Cerebellar cortex (tissue), 1 donor: ENCODE data around the gene PATL2.
"Not testable (repeated sequence)": the region's sequence is repeated elsewhere in the genome, so short reads cannot be mapped to it uniquely, and the experiment has no call there.

Source experiments
- DNase-seq: peaks from one replicate; pipeline ENCODE4 v3.0.0-alpha.2; 2015; ENCODE audit warnings: low spot score

The PATL2 gene

DNA sequence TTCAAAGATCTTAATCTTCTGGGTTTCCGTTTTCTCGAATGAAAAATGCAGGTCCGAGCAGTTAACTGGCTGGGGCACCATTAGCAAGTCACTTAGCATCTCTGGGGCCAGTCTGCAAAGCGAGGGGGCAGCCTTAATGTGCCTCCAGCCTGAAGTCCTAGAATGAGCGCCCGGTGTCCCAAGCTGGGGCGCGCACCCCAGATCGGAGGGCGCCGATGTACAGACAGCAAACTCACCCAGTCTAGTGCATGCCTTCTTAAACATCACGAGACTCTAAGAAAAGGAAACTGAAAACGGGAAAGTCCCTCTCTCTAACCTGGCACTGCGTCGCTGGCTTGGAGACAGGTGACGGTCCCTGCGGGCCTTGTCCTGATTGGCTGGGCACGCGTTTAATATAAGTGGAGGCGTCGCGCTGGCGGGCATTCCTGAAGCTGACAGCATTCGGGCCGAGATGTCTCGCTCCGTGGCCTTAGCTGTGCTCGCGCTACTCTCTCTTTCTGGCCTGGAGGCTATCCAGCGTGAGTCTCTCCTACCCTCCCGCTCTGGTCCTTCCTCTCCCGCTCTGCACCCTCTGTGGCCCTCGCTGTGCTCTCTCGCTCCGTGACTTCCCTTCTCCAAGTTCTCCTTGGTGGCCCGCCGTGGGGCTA, at the start of gene PATL2, which contains the start of gene B2M:
Gene PATL2 (minus strand): TSS at position 228 of the 647 bp plus-strand sequence. CDS start 34,833 bp downstream, outside the sequence.
Gene B2M (plus strand): TSS at position 422 of the 647 bp plus-strand sequence. CDS start 30 bp downstream, at position 452.
- DNase-seq: peak; percentile 98

DNA sequence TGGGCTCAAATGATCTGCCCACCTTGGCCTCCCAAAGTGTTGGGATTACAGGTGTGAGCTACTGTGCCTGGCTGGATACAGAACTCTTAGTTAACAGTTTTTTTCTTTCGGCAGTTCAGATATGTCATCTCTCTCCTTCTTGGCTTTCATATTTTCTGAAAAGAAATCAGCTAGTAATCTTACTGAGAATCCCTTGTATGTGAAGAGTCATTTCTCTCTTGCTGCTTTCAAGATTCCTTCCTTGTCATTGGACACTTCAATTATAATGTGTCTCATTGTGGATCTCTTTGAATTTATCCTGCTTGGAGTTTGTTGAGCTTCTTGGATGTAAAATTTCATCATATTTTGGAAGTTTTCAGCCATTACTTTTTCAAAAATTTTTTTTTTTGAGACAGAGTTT, 42.2 kb upstream of the PATL2 start:
- no peak for DNase-seq

DNA sequence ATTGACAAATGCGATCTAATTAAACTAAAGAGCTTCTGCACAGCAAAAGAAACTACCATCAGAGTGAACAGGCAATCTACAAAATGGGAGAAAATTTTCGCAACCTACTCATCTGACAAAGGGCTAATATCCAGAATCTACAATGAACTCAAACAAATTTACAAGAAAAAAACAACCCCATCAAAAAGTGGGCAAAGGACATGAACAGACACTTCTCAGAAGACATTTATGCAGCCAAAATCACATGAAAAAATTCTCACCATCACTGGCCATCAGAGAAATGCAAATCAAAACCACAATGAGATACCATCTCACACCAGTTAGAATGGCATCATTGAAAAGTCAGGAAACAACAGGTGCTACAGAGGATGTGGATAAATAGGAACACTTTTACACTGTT, 32.3 kb upstream of the PATL2 start:
- not testable (repeated sequence) for DNase-seq

DNA sequence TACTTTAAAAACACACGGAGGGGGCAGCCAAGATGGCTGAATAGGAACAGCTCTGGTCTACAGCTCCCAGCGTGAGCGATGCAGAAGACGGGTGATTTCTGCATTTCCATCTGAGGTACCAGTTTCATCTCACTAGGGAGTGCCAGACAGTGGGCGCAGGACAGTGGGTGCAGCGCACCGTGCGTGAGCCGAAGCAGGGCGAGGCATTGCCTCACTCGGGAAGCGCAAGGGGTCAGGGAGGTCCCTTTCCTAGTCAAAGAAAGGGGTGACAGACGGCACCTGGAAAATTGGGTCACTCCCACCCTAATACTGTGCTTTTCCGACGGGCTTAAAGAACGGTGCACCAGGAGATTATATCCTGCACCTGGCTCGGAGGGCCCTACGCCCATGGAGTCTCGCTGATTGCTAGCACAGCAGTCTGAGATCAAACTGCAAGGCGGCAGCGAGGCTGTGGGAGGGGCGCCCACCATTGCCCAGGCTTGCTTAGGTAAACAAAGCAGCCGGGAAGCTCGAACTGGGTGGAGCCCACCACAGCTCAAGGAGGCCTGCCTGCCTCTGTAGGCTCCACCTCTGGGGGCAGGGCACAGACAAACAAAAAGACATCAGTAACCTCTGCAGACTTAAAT, 28.2 kb upstream of the PATL2 start:
- DNase-seq: not testable (repeated sequence)

DNA sequence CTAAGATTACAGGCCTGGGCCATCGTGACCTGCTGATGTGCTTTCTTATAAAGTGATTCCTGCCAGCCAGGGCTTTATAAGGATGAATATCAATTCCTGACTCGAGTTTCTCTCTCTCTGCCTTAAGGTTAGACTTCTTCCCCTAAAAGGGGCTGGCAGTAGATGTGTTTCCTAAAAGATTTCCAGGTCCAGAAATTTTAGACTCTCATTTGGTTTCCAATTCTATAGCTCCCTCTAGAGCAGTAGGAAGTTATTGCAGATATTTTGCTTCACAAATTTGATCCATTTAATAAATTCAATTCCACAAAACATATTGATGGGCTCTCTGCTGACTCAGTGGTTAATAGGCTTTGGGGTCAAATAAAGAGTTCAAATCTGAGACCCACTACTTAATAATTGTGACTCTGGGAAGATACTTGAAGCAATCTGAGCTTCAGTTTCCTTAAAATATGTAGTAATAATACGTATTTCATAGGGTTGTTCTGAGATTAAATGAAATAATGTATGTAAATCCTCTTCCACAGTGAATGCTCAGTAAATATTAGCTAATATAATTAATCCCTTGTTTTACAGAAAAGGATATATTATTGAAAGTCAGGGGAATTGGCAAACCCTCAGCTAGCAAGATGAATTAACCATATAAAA, 27.3 kb upstream of the PATL2 start:
- DNase-seq: peak; percentile 53

DNA sequence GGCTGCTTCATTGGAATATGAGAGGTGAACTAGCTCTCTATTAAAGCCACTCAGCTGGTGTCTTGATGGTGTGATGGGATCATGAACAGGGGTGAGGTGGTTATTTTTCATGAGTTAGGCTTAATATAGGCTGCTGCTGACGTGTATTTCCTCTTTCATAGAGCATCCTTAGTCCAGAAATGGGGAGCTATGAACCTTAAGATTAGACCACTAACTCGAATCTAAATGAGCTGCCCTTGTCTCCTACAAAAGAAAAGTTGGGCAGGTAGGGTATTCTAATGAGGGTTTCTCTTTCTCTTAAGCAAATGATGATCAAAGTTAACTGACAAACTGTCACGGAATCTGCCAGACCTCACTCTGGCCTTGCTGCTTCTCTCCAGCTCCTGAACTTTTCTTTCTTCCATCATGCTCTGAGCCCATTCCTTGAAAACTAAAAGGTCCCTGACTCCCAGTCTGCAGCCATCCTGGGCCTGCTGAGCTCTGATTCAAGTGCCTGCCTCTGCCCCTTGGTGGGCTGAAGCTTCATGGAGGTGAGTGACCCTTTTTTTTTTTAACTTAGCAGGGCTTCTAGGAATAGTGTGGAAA, 25.1 kb upstream of the PATL2 start, which contains the start of gene TRIM69:
Gene TRIM69 (plus strand): TSS at position 348 of the 585 bp plus-strand sequence. CDS start 177 bp downstream, at position 525.
- no peak for DNase-seq

DNA sequence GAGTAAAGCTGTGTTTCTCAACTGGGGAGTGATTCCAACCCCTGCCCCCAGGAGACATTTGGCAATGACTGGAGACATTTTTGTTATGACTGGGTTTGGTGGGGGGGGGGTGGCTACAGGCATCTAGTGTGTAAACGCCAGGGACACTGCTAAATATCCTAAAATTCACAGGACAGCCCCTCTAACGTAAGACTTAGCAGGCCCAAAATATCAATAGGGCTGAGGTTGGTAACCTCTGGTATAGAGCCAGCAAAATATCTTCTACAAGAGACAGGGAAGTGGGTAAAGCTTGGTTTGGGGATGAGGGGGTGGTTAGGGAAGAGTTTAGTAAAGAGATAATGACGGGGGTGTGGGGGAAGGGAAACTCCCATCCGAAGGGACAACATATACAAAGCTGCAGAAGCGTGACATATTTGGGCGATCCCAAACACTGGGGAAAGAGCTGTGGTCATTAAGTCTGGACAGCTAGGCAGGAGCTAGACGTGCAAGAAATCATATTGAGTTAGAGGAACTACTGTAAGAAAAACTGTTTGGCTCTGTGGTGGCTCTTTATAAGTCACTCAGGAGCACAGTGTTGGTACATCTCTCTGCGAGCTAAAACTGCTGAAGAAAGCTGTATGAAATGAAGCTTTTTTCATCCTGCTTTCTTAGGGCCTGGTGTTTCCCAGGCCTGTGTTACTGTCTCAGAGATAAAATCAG, 24.5 kb upstream of the PATL2 start:
- no peak for DNase-seq

DNA sequence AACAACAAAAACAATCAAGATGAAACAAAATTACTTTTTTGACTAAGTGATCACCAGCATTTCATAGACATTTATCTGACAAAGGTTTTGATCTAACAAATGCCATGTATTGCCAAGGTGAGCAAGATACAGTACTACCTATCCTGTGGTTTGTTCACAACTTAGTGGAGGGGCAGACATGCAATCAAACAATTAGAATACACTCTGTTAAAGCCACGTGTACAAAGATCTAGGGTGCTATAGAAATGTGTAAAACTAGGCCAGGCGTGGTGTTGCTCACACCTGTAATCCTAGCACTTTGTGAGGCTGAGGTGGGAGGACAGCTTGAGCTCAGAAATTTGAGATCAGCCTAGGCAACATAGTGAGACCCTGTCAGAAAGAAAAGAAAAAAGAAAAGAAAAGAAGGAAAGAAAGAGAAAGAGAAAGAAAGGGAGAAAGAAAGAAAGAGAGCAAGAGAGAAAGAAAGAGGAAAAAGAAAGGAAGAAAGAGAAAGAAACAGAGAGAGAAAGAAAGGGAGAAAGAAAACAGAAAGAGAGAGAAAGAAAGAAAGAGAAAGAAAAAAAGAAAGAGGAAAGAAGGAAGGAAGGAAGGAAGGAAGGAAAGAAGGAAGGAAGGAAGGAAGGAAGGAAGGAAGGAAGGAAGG, 23.8 kb upstream of the PATL2 start:
- no peak for DNase-seq

DNA sequence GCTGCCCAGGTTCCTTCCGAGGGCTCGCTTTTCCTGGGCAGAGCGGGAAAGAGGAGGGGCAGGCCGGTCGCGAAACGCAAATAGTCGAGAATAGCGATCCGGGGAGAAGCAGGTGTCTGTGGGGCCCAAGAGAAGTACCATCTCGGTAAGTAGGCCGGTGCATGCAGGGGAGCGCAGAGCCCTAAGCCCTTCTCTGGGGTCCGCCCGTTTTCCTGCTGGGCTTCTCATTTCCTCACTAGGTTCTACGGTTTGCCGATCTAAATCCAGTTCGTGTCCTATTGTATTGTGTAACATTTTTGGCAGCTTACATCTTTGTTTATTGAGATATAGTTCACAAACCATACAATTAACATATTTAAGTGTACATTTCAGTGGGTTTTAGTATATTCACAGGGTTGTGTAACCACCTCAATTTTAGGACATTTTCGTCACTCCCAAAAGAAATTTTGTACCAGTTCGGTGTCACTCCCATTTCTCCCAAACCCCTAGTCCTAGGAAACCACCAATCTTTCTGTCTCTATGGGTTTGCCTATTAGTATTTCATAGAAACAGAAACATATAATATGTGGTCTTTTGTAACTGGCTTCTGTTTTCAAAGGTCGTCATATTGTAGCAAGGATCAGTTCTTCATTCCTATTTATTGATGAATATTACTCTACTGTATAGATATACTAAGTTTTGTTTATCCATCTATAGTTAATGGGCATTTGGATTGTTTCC, 18.4 kb upstream of the PATL2 start:
- DNase-seq: peak; percentile 37

DNA sequence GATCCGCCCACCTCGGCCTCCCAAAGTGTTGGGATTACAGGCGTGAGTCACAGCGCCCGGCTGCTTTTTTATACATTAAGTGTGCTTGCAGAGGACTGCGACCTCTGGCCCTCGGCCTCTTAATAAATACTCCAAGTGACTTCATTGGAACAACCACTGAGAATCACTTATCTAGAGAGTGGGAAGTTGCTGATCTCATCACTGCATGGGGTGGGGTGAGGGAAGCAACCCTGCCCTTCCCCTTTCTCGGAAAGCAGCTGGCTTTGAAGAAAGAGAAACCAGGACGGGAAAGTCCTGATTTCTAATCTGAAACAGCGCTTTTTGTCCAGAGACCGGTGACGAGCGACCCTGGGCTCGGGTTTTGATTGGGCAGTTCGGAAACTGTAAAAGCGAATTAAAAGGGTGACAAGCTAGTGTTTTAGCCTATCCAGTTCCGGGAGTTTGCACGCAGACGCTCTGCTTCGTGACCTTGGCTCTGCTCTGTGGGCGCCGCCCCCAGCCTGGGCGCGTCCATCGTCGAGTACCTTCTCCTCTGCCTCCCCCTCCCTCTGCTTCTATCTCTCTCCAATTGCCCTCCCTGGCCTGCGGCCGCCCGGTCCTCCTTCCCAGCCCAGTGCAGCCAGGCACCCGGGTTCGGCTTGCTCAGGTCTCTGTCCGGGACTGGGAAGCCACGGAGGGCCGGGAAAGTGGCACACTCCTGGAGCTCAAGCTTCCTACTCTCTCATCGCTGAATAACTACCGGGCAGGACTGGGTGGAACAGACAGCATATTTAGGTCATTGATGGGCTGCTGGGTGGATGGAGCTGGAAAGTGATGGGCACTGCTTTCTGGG, 17.7 kb upstream of the PATL2 start:
- peak; percentile 99 for DNase-seq

DNA sequence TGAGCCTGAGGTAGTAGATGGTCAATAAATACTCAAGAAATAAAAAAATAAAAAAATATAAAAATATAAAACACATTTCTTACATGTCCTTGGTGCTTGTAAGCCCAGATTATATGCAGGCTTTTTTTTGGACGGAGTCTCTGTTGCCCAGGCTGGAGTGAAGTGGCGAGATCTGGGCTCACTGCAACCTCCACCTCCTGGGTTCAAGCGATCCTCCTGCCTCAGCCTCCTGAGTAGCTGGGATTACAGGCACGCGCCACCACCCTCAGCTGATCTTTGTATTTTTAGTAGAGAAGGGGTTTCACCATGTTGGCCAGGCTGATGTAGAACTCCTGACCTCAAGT, 17.1 kb upstream of the PATL2 start:
- DNase-seq: not testable (repeated sequence)

DNA sequence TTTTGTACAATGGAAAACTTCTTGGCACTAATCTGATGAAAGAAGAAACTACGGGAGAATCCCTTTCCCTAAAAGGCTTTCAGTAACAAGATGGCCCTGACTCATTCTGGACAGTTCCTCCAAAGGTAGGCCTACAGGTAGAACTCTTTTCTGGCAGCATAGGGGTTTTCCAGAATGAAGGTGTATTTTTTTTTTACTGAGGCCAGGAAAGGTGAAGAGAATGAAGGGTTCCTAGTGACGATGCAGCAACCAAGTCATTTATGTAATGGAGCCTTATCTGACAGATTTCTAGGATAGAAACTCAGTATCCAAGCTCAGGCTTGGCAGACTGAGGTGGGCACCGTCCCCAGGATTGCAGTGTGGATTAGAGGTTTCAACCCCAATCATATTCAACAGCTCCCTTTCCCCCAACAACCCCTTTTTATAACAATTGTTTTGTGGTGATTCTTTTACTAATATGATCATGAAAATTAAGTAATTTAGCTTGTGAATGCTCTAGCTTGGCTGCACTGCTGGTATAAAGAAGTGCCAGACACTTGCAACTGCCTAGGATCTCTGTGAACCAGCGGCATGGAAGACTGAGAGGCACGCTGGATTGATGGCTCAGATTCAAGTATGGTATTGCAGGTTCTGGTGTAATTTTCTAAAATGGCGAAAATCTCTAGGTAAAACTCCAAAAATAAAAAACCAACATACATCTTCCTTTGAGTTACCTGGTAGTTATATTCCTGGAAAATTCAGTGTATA, 16.5 kb upstream of the PATL2 start:
- no peak for DNase-seq

DNA sequence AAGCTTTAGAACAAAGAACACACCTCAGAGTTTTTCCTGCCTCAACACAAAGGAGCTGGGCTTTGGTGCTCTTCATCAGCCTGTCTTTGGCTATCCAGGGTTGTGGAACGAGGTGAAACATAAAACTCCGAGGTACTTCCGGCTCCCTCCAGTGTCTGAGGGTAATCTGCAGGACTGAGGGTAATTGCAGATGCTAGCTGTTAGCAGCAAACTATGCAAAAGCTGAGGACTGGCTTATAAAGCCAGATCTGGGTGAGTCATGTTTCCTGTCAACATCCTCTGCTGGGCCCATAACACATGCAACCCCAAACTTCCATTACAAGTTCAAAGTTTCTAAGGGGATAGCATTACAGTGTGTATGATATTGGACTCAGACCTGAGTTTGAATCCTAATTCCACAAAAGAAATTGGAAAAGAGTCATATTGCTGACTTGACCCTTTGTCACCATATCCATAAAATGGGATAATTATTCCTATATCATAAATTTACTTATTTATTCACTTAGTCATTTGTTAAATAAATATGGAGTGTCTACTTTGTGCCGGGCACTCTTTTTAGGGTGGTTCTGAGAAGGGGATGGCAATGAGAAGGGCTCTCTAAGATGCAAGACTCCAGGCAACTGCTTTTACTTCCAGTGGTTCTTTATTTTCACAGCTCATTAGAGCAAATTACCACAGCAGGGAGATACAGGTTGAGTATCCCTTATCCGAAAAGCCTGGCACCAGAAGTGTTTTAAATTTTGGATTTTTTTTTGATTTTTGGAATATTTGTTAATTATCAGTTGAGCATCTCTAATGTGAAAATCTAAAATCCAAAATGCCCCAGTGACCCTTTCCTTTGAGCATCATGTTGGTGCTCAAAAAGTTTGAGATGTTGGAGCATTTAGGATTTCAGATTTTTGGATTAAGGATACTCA, 15.7 kb upstream of the PATL2 start:
- no peak for DNase-seq

DNA sequence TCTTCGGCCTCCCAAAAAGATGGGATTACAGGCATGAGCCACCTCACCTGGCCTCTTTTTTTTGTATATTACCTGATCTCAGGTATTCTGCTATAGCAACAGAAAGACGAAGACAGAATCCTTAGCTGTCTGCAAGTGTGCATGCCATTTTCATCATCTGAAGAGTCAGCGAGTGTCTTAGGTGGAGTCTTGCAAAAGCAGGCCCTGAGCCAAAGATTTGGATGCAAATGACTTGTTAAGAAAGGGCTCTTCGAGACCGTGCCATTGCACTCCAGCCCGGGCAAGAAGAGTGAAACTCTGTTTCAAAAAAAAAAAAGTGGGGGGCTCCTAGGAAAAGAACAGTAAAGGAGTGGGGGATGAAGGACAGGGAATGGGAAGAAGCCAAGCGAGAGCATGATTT, 15.0 kb upstream of the PATL2 start:
- DNase-seq: no peak

DNA sequence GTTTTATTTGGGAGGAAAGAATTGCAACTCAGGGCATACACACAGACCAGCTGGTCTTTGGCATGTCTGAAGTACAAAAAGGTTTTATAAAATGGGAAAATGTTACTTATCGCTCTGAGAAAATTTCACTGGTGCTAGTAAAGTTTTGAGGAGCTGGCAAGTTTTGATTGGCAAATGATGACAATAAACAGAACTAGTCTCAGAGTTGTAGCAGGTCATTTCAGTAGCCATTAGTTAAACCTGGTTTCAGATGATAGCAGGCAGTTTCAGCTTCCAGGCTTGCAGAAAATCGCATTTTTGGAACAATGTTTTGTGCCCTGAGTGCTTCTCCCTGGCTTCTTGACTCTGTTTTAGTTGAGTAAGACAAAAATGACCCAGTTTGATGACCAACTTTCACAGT, 10.9 kb upstream of the PATL2 start:
- no peak for DNase-seq

DNA sequence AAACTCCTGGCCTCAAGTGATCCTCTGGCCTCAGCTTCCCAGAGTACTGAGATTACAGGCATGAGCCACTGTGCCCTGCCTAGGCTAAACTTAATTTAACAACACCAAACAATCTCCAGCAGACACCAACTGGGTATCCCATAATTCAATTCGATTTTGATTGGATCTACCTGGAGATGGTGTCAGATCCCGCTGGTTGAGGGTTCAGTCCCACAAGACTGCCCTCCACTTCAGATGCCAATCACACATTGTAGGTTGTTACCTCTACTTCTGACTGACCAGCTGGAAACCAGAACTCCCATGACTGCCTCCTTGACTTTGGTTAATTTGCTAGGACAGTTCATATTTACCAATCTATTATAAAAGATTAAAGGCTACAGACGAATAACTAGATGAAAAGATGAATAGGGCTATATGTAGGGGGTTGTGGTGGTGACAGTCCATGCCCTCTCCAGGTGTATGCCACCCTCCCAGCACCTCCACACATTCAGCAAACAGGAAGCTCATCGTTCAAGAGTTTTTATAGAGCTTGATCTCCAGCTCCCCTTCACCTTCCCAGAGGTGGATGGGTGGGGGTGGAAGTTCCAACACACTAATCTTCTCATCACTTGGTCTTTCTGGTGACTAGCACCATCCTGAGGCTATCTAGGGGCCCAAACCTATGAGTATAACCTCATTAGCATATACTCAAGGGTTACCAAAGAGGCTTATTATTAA, 9.5 kb upstream of the PATL2 start:
- DNase-seq: no peak

DNA sequence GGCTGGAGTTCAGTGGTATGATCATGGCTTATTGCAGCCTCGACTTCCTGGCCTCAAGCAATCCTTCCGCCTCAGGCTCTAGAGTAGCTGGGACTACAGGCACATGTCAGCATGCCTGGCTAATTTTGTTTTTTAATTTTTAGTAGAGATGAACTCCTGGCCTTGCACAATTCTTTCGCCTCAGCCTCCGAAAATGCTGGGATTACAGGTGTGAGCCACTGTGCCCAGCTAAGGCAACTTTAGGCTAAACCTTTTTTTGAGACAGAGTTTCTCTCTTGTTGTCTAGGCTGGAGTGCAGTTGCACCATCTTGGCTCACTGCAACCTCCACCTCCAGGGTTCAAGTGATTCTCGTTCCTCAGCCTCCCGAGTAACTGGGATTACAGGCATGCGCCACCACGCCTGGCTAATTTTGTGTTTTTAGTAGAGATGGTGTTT, 8.9 kb upstream of the PATL2 start:
- DNase-seq: not testable (repeated sequence)
